ENCODE data around the gene CHD3. TPM values are rescaled to one million over a fixed set of nuclear protein-coding genes. Genes with fewer than 3 reads are reported as not detected.
"Not testable (repeated sequence)": the region's sequence is repeated elsewhere in the genome, so short reads cannot be mapped to it uniquely, and the experiment has no call there.

Gene CHD3
- total RNA-seq, 2 experiments from 2014 or later = 125 to 129 TPM

GRCh38 chr17:7945651-7946050 is 57.1 kb downstream of the CHD3 start:
- Mint-ChIP-seq H3K27me3 (ENCODE audit: low read depth) (no peaks in the 10 kb centered on the region), H3K27ac (no peak overlapping the region), H3K4me1 (ENCODE audit: low read depth) (peaks cover 10% of the 10 kb centered on the region), H3K9me3 (ENCODE audit: insufficient read depth) (no peaks in the 10 kb centered on the region), H3K36me3 (ENCODE audit: low read depth) (peaks cover 81% of the 10 kb centered on the region), H3K4me3 (no peak overlapping the region)
- DNase-seq = no peak
- no peak for ATAC-seq
- CTCF ChIA-PET = interaction anchor here (0.9 to 3.2 kb wide), 7 partner anchors 11 to 202 kb away, joined by 3 to 20 read pairs (median 3); no protein-coding TSS in a partner anchor
- POLR2A ChIA-PET = interaction anchor here (1.4 to 4.2 kb wide), 2 partner anchors 13 to 30 kb away, joined by 4 to 33 read pairs; partner anchors contain the start of genes CNTROB, RNF227 and TRAPPC1

GRCh38 chr17:7946441-7946840 is 57.9 kb downstream of the CHD3 start:
- Mint-ChIP-seq H3K4me3 (no peak overlapping the region), H3K9me3 (ENCODE audit: insufficient read depth) (no peaks in the 10 kb centered on the region)

GRCh38 chr17:7947651-7948050 is 59.1 kb downstream of the CHD3 start:
- ChIA-PET POLR2A (interaction anchor here (1.1 kb wide), 2 partner anchors 13 to 32 kb away, joined by 3 read pairs; partner anchors contain the start of gene RNF227), CTCF (interaction anchor here (1.5 kb wide), 1 partner anchor 15 kb away, joined by 5 read pairs; the partner anchor contains the start of genes CNTROB and TRAPPC1)
- ATAC-seq = no peak
- no peak overlapping the region for H3K4me3 Mint-ChIP-seq
- peak overlapping the region; percentile 46 for H3K27ac Mint-ChIP-seq
- H3K36me3 Mint-ChIP-seq (ENCODE audit: low read depth) = peaks cover 70% of the 10 kb centered on the region
- H3K27me3 Mint-ChIP-seq (ENCODE audit: low read depth) = no peaks in the 10 kb centered on the region
- H3K4me1 Mint-ChIP-seq (ENCODE audit: low read depth) = peaks cover 29% of the 10 kb centered on the region
- no peak for DNase-seq
- H3K9me3 Mint-ChIP-seq (ENCODE audit: insufficient read depth) = no peaks in the 10 kb centered on the region

More at GRCh38 chr17:7946441-7946840, 57.9 kb downstream of the CHD3 start:
- ChIA-PET POLR2A (interaction anchor here (4.2 kb wide), 1 partner anchor 14 kb away, joined by 33 read pairs; the partner anchor contains the start of genes CNTROB and TRAPPC1), CTCF (interaction anchor here (0.7 to 3.2 kb wide), 6 partner anchors 12 to 227 kb away, joined by 3 to 20 read pairs (median 3); partner anchors contain the start of genes CNTROB and TRAPPC1)
- H3K27me3 Mint-ChIP-seq (ENCODE audit: low read depth) = no peaks in the 10 kb centered on the region
- DNase-seq (no peak), ATAC-seq (no peak)
- H3K27ac Mint-ChIP-seq = no peak overlapping the region
- peaks cover 17% of the 10 kb centered on the region for H3K4me1 Mint-ChIP-seq (ENCODE audit: low read depth)
- H3K36me3 Mint-ChIP-seq (ENCODE audit: low read depth) = peaks cover 75% of the 10 kb centered on the region

DNA sequence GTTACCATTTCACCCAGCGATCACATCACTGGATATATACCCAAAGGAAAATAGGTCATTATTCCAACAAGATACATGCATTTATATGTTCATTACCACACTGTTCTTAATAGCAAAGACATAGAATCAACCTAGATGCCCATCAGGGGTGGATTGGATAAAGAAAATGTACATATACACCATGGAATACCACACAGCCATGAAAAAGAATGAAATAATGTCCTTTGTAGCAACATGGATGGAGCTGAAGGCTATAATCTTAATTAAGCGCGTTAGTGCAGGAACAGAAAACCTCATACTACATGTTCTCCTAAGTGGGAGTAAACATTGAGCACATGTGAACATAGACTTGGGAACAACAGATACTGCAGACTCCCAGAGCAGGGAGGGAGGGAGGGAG is 62.0 kb downstream of the CHD3 start:
- DNase-seq (no peak), ATAC-seq (no peak)
- Mint-ChIP-seq H3K27me3 (ENCODE audit: low read depth) (no peaks in the 10 kb centered on the region), H3K4me3 (no peak overlapping the region), H3K27ac (peak overlapping the region; percentile 70), H3K36me3 (ENCODE audit: low read depth) (peaks cover 51% of the 10 kb centered on the region), H3K9me3 (ENCODE audit: insufficient read depth) (no peaks in the 10 kb centered on the region), H3K4me1 (ENCODE audit: low read depth) (peaks cover 40% of the 10 kb centered on the region)
- ChIA-PET POLR2A (interaction anchor here (1.0 to 2.0 kb wide), 2 partner anchors 35 to 223 kb away, joined by 3 to 6 read pairs; partner anchors contain the start of gene RNF227), CTCF (interaction anchor here (1.4 to 6.0 kb wide), 3 partner anchors 10 to 39 kb away, joined by 3 to 35 read pairs (median 19); partner anchors contain the start of genes CNTROB and TRAPPC1)

DNA sequence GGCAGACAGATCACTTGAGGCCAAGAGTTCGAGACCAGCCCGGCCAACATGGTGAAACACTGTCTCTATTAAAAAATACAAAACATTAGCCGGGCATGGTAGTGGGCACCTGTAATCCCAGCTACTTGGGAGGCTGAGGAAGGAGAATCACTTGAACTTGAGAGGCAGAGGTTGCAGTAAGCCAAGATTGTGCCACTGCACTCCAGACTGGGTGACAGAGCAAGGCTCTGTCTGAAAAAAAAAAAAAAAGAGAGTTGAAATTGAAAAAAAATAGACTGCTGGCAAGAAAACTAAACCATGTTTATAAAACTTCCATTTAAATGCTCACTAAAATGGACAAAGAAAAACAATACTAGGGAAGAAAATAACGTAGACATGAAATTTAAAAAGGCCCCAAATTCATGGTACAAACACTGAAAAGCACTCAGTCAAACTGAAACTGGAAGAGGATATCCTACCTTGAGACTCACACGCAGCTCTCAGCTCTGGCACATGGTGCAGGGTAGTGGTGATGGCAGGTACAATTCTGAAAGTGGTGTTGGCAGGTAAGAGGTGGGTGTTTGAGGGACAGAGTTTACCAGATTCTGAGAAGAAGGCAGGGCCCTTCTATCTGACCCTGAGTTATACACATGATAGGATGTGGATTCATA is 62.7 kb downstream of the CHD3 start:
- ATAC-seq (peak; percentile 98), DNase-seq (peak; percentile 73)
- H3K9me3 Mint-ChIP-seq (ENCODE audit: insufficient read depth) = no peaks in the 10 kb centered on the region
- H3K36me3 Mint-ChIP-seq (ENCODE audit: low read depth) = peaks cover 44% of the 10 kb centered on the region
- POLR2A ChIA-PET = interaction anchor here (1.0 to 2.0 kb wide), 2 partner anchors 36 to 222 kb away, joined by 3 to 6 read pairs; partner anchors contain the start of gene RNF227
- peak overlapping the region; percentile 94 for H3K27ac Mint-ChIP-seq
- H3K4me1 Mint-ChIP-seq (ENCODE audit: low read depth) = peaks cover 40% of the 10 kb centered on the region
- H3K27me3 Mint-ChIP-seq (ENCODE audit: low read depth) = no peaks in the 10 kb centered on the region
- CTCF ChIA-PET = interaction anchor here (1.0 to 6.0 kb wide), 5 partner anchors 10 to 38 kb away, joined by 3 to 35 read pairs (median 5); partner anchors contain the start of genes CNTROB and TRAPPC1
- H3K4me3 Mint-ChIP-seq = peak overlapping the region; percentile 66

GRCh38 chr17:7953266-7953665 is 64.7 kb downstream of the CHD3 start:
- H3K4me1 Mint-ChIP-seq (ENCODE audit: low read depth) = peaks cover 38% of the 10 kb centered on the region
- CTCF ChIA-PET = interaction anchor here (0.7 to 6.0 kb wide), 5 partner anchors 21 to 85 kb away, joined by 3 to 35 read pairs (median 3); partner anchors contain the start of genes CNTROB and TRAPPC1
- not testable (repeated sequence) for ATAC-seq; H3K27ac Mint-ChIP-seq; H3K9me3 Mint-ChIP-seq (ENCODE audit: insufficient read depth); H3K4me3 Mint-ChIP-seq; DNase-seq; H3K27me3 Mint-ChIP-seq (ENCODE audit: low read depth)
- H3K36me3 Mint-ChIP-seq (ENCODE audit: low read depth) = peaks cover 28% of the 10 kb centered on the region
- POLR2A ChIA-PET = interaction anchor here (2.1 kb wide), 1 partner anchor 20 kb away, joined by 6 read pairs; no protein-coding TSS in a partner anchor

- no peak overlapping the region for H3K27ac Mint-ChIP-seq
- H3K36me3 Mint-ChIP-seq (ENCODE audit: low read depth) = peaks cover 5% of the 10 kb centered on the region
- no peak overlapping the region for H3K4me3 Mint-ChIP-seq
- CTCF ChIA-PET = interaction anchor here (0.8 to 1.2 kb wide), 3 partner anchors 13 to 34 kb away, joined by 3 to 5 read pairs (median 3); no protein-coding TSS in a partner anchor
- H3K4me1 Mint-ChIP-seq (ENCODE audit: low read depth) = peaks cover 30% of the 10 kb centered on the region
- POLR2A ChIA-PET = interaction anchor here (0.7 kb wide), 1 partner anchor 10 kb away, joined by 3 read pairs; no protein-coding TSS in a partner anchor
- H3K9me3 Mint-ChIP-seq (ENCODE audit: insufficient read depth) = no peaks in the 10 kb centered on the region
- DNase-seq (no peak), ATAC-seq (no peak)
- H3K27me3 Mint-ChIP-seq (ENCODE audit: low read depth) = peaks cover 8% of the 10 kb centered on the region
Measured at GRCh38 chr17:7955414-7956227, 67.0 kb downstream of the CHD3 start.

DNA sequence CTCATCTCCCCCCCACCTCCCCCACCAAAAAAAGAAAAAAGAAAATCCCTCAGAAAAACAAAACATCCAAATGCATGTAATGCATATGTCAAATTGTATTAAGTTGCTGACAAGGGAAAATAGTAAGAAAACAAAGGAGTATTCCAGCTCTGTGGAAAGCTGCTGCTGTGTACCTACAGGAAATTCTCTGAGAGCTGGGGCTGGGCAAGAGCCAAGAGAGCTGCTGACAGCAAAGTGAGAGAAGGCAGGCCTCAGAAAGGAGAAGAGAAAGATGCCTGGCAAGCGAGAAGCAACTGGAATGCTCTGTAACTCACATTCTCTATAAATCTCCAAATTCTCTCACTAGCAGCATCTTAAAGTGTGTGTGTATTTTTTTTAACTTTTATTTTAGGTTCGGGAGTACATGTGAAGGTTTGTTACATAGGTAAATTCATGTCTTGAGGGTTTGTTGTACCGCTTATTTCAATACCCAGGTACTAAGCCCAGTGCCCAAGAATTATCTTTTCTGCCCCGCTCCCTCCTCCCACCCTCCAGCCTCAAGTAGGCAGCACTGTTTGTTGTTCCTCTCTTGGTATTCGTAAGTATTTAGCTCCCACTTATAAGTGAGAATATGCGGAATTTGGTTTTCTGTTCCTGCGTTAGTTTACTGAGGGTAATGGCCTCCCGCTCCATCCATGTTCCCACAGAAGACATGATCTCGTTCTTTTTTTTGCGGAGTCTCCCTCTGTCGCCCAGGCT is 67.8 kb downstream of the CHD3 start:
- CTCF ChIA-PET = interaction anchor here (0.8 to 1.2 kb wide), 3 partner anchors 12 to 33 kb away, joined by 3 to 5 read pairs (median 3); no protein-coding TSS in a partner anchor
- H3K27ac Mint-ChIP-seq = no peak overlapping the region
- POLR2A ChIA-PET = interaction anchor here (0.7 kb wide), 1 partner anchor 9 kb away, joined by 3 read pairs; no protein-coding TSS in a partner anchor

DNA sequence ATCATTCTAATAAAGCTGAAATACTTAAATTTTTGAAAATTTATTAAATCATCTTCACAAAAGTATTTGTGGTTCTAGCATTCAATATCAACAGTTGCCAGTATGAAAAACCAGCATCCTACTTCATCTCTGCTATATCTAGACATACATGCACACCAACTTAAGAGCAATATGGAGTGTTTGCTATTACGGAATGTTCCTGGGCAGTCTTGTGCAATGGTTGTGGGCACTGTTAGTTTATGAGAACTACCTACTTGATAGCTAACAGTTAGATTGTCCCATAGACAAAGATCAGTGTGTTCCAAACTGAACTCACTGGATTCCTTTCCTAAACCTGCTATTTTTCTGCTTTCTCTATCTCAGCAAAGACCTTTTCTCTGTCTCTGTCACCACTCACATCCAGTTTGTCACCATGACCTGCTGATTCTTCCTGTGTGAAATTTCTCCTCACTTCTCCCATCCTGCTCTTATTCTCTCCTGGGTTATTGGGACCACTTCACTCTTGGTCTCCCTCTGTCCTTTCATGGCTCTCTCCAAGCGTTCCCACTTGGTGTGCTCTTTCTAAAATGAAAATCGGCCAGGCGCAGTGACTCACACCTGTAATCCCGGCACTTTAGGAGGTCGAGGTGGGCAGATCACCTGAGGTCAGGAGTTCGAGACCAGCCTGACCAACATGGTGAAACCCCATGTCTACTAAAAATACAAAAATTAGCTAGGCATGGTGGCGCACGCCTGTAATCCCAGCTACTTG is 71.1 kb downstream of the CHD3 start:
- POLR2A ChIA-PET = no interaction called here
- peaks cover 16% of the 10 kb centered on the region for H3K27me3 Mint-ChIP-seq (ENCODE audit: low read depth)
- DNase-seq (no peak), ATAC-seq (no peak)
- no peak overlapping the region for H3K27ac Mint-ChIP-seq
- CTCF ChIA-PET = interaction anchor here (1.6 kb wide), 1 partner anchor 29 kb away, joined by 4 read pairs; no protein-coding TSS in a partner anchor
- H3K36me3 Mint-ChIP-seq (ENCODE audit: low read depth) = no peaks in the 10 kb centered on the region
- H3K4me1 Mint-ChIP-seq (ENCODE audit: low read depth) = no peaks in the 10 kb centered on the region
- no peak overlapping the region for H3K4me3 Mint-ChIP-seq
- H3K9me3 Mint-ChIP-seq (ENCODE audit: insufficient read depth) = no peaks in the 10 kb centered on the region

More for the DNA sequence above, 67.8 kb downstream of the CHD3 start:
- Mint-ChIP-seq H3K36me3 (ENCODE audit: low read depth) (peaks cover 2% of the 10 kb centered on the region), H3K9me3 (ENCODE audit: insufficient read depth) (no peaks in the 10 kb centered on the region), H3K27me3 (ENCODE audit: low read depth) (peaks cover 10% of the 10 kb centered on the region), H3K4me1 (ENCODE audit: low read depth) (peaks cover 23% of the 10 kb centered on the region), H3K4me3 (no peak overlapping the region)
- DNase-seq (no peak), ATAC-seq (no peak)

GRCh38 chr17:7961421-7961820 is 72.8 kb downstream of the CHD3 start:
- DNase-seq = no peak
- ChIA-PET CTCF (interaction anchor here (1.6 kb wide), 1 partner anchor 27 kb away, joined by 4 read pairs; no protein-coding TSS in a partner anchor), POLR2A (no interaction called here)
- ATAC-seq = no peak
- Mint-ChIP-seq H3K36me3 (ENCODE audit: low read depth) (no peaks in the 10 kb centered on the region), H3K4me1 (ENCODE audit: low read depth) (no peaks in the 10 kb centered on the region), H3K9me3 (ENCODE audit: insufficient read depth) (no peaks in the 10 kb centered on the region), H3K27me3 (ENCODE audit: low read depth) (peaks cover 16% of the 10 kb centered on the region), H3K4me3 (no peak overlapping the region), H3K27ac (no peak overlapping the region)

All from activated CD8-positive, alpha-beta T cell treated with anti-CD3 and anti-CD28 coated beads, Interleukin-2, amount 10 ng/mL, durations not matched to agents 7 days and 5 days (primary cell).